ENCODE results near the gene SPP1.
A peak's percentile ranks its signal among the peaks of the same experiment; 100 is the strongest.
"Not testable (repeated sequence)": the region's sequence is repeated elsewhere in the genome, so short reads cannot be mapped to it uniquely, and the experiment has no call there.

Gene SPP1

DNA sequence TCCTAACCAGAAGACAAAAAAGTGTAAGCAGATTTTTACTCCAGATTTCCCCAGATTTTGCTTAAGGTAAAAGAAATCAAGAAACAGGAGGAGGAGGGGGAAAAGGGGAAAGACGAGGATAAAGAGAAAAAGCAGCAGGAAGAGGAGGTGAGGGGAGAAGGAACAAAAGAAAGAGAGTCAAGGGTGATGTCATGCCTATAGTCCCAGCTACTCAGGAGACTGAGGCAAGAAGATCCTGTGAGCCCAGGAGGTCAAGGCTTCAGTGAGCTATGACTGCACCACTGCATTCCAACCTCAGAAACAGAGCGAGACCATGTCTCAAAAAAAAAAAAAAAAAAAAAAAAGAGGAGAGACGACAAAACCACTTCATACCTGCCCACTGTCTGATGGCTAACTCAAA is 19.9 kb downstream of the SPP1 start:
- no peak for DNase-seq

DNA sequence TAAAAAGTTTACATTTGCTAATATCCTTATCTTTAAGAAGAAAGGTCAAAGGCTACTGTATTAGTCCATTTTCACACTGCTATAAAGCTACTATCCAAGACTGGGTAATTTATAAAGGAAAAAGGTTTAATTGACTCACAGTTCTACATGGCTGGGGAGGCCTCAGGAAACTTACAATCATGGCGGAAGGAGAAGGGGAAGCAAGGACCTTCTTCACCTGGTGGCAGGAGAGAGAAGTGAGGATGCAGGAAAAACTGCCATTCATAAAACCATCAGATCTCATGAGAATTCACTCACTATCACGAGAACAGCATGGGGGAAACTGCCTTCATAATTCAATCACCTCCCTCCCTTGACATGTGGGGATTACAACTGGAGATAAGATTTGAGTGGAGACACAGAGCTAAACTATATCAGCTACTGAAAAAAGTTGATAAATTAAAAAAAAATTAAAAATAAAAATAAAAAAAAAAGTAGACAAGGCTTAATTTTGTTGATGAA is 23.7 kb downstream of the SPP1 start:
- DNase-seq: not testable (repeated sequence)

GRCh38 chr4:88001871-88002270 is 26.4 kb downstream of the SPP1 start:
- DNase-seq: no peak

DNA sequence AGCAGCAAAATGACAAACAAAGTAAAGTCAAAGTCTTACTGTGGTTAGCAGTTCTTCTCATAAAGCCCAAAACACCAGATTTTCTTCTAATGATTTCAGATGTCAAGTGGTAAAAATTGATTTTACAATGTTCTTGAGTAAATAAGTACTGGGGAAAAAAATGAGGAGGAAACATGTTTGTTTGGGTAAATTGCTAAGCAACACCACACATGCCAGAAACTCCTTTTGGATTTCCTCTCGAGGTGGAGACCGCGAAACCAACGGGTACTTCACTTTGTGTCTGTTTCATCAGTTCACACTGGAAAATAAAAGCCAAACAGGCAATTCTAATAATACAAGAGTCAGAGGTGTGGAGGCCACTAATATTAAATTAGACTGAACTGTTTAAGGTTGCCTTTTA is 27.3 kb downstream of the SPP1 start:
- no peak for DNase-seq

- DNase-seq: no peak
These were observed 27.7 kb downstream of the SPP1 start for GRCh38 chr4:88003261-88003660.

- DNase-seq: no peak
These were observed 29.6 kb downstream of the SPP1 start for GRCh38 chr4:88005076-88005475.

DNA sequence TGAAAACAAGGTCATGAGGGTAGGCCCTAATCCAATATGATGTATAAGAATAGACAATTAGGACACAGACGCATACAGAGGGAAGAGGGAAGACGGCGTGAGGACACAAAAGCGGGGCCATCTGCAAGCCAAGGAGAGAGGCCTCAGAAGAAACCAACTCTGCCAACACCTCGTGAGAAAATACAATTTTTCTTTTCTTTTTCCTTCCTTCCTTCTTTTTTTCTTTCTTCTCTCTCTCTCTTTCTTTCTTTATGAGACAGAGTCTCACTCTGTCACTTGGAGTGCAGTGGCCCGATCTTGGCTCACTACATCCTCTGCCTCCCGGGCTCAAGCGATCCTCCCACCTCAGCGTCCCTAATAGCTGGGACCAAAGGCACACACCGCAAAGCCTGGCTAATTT is 30.4 kb downstream of the SPP1 start:
- no peak for DNase-seq

DNA sequence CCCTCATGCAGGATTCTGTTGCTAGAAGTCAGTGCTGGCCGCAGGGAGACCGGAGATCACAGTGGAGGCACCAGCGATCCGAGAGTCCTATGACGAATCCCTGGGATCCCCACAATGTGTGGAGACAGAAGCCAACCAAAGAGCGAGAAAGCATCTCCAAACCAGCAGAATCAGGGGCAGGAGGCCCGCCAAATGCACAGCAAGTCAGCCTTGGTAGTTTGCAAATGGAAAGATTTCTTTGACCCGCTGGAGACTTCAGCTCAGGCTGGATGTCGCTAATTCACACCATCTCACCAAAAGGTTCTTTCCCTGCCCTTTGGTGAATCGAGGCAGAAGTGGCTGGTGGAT is 31.4 kb downstream of the SPP1 start:
- no peak for DNase-seq

DNA sequence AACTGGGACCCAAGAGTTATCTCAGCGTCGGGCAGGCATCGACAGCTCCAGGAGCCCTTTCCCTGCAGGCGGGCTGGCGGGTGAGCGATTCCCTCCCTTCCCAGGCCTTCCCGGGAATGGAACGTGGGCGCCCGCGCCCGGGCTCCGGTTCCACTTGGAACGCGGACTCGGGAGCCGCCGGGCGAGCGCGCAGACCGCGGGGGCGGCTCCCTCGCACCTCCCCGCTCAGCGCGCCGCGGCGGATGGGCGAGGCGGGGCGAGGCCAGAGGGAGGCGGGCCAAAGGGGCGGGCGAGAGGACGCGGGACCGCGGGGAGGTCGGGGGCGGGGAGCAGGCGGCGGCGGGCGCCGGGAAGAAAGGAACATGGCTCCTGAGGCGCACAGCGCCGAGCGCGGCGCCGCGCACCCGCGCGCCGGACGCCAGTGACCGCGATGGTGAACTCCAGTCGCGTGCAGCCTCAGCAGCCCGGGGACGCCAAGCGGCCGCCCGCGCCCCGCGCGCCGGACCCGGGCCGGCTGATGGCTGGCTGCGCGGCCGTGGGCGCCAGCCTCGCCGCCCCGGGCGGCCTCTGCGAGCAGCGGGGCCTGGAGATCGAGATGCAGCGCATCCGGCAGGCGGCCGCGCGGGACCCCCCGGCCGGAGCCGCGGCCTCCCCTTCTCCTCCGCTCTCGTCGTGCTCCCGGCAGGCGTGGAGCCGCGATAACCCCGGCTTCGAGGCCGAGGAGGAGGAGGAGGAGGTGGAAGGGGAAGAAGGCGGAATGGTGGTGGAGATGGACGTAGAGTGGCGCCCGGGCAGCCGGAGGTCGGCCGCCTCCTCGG is 32.0 kb downstream of the SPP1 start, which contains the start of gene PKD2:
PKD2 (plus strand) TSS at position 332 of the 818 bp plus-strand sequence; CDS start at position 431, 99 bp downstream.
- peak; percentile 91 for DNase-seq

- DNase-seq: peak; percentile 64
These were observed 32.7 kb downstream of the SPP1 start for GRCh38 chr4:88008122-88008742.

- DNase-seq: no peak
These were observed 33.2 kb downstream of the SPP1 start for GRCh38 chr4:88008743-88009171.

GRCh38 chr4:88009871-88010270 is 34.4 kb downstream of the SPP1 start:
- DNase-seq: no peak

GRCh38 chr4:88010966-88011365 is 35.5 kb downstream of the SPP1 start:
- no peak for DNase-seq

- no peak for DNase-seq
These were observed 37.1 kb downstream of the SPP1 start for GRCh38 chr4:88012647-88013046.

GRCh38 chr4:88014386-88014905 is 38.9 kb downstream of the SPP1 start:
- no peak for DNase-seq

DNA sequence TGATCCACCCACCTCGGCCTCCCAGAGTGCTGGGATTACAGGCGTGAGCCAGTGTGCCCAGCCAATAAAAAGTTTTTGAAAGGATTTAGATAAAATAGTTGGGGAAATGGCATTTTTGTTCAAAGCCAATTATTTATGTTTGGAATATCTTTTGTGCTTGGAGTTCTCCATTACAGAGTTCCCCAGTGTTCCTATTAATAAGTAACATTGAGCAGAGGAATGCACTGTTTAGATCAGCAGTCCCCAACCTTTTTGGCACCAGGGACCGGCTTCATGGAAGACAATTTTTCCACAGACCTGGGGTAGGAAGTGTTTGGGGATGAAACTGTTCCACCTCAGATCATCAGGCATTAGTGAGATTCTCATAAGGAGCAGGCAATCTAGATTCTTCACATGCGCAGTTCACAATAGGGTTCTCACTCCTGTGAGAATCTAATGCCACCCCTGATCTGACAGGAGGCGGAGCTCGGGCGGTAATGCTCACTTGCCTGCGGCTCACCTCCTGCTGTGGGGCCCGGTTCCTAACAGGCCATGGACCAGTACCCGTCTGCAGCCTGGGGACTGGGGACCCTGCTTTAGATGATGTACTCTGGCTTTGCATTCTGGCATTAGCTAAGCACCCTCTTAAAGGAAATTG is 40.3 kb downstream of the SPP1 start:
- DNase-seq: no peak

DNA sequence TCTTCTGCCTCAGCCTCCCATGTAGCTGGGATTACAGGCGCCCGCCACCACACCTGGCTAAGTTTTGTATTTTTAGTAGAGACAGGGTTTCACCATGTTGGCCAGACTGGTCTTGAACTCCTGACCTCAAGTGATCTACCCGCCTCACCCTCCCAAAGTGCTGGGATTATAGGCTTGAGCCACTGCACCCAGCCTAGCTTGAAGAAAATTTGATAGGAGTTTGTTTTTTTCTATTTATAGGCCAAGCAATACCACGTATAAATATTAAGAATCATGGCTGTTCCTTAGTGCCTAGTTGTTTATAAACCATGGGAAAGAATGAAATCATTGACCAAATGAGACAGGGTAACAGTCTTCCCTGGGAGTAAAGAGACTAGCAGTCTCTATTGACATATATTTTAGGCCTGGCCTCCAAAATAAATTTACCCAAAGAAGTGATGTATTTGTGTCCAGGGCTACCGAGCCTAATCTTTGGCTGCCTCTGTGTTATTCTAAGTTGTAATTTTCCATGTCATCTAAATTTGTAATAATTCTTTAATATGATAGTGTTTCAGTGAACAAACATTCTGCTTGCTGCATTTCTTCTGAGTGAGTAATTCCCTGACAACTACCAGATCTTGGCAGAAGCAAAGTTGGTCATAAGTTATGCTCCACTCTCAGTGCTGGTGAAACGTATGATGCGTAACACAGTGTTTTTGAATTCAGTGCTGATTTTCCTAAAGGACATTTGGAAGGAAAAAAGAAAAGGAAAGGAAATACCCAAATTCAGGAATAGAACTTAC is 42.2 kb downstream of the SPP1 start:
- no peak for DNase-seq

- DNase-seq: peak; percentile 71
These were observed 43.0 kb downstream of the SPP1 start for GRCh38 chr4:88018466-88018865.

GRCh38 chr4:88021824-88022223 is 46.3 kb downstream of the SPP1 start:
- DNase-seq: no peak

DNA sequence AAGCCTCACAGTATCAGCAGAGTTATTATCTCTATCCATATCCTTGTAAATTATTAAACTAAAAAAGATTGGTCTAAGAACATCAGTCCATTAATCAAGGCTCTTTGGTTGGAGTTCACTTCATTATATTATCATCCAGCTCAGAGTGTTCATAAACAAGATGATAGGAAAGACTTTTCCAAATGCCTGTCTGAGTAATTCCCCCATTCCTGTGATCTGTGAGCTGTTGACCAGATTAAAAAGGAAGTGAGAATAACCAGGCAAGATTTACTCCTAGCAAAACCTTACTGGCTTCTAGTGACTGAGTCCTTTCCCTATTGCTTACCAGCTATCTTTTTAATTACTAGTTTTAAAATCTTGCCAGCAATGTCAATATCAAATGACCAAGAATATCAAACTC is 46.8 kb downstream of the SPP1 start:
- no peak for DNase-seq

GRCh38 chr4:88025868-88026661 is 50.6 kb downstream of the SPP1 start:
- DNase-seq: not testable (repeated sequence)

Data from left hindlimb (tissue), 1 donor.